HG03457 (cell line): ENCODE results near the gene TNRC18.
"Not testable (repeated sequence)": the region's sequence is repeated elsewhere in the genome, so short reads cannot be mapped to it uniquely, and the experiment has no call there.

ENCODE experiments used
- ATAC-seq: cut with Tn5 transposase; IDR thresholded peaks from one replicate; pipeline ENCODE4 v1.9.1; 2021; ENCODE audit warnings: moderate number of reproducible peaks; ENCODE audit not compliant: unreplicated experiment

The TNRC18 gene, protein sequence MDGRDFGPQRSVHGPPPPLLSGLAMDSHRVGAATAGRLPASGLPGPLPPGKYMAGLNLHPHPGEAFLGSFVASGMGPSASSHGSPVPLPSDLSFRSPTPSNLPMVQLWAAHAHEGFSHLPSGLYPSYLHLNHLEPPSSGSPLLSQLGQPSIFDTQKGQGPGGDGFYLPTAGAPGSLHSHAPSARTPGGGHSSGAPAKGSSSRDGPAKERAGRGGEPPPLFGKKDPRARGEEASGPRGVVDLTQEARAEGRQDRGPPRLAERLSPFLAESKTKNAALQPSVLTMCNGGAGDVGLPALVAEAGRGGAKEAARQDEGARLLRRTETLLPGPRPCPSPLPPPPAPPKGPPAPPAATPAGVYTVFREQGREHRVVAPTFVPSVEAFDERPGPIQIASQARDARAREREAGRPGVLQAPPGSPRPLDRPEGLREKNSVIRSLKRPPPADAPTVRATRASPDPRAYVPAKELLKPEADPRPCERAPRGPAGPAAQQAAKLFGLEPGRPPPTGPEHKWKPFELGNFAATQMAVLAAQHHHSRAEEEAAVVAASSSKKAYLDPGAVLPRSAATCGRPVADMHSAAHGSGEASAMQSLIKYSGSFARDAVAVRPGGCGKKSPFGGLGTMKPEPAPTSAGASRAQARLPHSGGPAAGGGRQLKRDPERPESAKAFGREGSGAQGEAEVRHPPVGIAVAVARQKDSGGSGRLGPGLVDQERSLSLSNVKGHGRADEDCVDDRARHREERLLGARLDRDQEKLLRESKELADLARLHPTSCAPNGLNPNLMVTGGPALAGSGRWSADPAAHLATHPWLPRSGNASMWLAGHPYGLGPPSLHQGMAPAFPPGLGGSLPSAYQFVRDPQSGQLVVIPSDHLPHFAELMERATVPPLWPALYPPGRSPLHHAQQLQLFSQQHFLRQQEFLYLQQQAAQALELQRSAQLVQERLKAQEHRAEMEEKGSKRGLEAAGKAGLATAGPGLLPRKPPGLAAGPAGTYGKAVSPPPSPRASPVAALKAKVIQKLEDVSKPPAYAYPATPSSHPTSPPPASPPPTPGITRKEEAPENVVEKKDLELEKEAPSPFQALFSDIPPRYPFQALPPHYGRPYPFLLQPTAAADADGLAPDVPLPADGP (N-terminal part only)

DNA sequence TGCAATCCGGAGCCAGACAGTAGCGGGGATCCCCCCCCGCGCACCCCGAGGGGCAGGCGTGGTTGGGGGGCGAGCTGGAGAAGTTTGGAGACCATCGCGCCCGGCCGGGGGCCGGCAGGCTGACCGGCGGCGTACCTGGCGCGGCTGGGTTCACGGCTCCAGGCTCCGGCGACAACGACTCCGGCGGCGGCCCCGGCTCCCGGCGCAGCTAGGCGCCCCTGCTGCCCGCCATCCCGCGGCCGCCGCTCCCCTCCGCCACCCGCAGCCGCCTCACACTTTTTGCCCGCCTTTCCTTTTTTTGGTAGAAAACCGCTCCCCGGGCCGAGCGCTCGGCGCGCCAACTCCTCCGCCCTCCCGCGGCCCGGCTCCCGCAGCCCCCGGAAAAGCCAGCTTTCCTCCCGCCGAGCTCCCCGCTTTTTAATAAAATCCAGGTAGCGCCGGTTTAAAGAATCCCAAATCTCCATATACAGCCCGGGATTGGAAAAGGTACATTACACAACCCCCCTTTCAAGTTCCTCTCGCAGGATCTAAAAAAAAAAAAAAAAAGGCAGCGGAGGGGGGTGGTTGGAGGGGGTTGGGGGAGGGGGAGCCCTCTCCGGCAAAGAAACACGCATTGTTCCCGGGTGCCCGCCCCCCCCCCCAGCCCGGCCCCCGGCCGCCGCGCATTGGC, at the start of gene TNRC18:
TNRC18 (minus strand) TSS at position 529 of the 670 bp plus-strand sequence. CDS start 2,588 bp downstream, outside the sequence.
- ATAC-seq, result no peak

DNA sequence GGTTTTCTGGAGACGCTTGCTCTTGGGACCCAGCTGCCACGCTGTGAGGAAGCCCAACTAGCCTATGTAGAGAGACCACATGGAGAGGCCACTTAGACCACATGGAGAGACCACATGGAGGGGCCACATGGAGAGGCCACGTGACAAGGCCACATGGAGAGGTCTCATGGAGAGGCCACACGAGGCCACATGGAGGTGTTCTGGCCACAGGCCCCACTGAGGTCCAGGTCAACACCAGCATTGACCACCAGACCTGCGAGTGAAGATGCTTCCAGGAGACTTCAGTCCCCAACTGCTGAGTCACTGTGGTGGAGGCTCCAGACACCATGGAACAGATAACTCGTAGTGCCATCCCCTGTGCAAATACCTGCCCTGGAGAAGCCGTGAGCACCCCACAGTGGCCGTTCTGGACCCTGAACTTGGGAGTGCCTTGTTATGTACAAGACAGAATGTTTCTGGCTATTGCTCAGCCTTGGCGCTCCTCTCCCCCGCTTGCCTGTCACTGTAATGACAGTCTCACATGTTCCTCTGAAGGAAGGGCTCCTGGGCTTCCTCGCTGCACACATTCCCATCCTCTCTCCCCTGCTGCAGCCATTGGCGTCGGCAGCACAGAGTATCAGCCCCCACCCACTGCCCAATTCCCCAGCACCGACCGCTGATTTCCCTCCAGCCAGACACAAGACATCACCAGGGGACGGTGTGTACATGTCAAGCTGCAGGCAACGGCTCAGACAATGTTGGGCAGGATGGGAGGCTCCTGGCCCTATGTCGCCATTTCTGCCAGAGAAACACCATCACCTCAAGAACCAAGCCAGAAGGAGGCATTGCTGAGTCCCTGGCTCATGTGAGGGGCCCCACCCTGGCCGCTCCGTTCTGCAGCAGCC, 49.0 kb upstream of the TNRC18 start:
- no peak for ATAC-seq

DNA sequence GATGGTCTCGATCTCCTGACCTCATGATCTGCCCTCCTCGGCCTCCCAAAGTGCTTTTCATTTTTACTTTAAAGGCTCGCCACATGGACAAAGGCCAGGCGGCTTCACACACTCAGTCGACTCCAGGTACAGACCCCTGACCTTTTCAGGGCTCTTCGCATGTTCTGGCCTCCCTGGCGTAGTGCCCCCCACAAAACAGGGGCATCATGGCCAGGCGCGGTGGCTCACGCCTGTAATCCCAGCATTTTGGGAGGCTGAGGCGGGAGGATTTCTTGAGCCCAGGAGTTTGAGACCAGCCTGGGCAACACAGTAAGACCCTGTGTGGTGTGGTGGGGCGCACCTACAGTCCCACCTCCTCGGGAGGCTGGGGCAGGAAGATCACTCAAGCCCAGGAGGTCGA, 48.0 kb upstream of the TNRC18 start:
- ATAC-seq, result not testable (repeated sequence)

DNA sequence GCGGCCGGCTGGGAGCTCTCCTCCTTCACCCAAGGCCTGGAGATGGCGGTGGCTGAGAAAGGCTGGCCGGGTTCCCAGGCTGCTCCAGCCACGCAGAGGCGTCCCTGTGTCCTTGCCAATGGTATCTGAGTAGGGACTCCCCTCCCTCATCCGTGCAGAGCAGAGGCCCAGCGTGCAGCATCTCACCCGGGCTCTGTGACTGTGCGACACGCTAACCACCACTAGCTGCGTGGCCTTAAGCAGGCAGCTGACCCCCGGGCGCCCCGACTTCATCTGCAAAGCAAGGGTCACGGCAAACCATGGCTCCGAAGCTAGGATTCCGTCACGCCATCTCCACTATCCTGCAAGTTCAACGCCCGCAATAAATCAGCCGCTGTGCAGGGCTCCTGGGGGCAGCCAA, 47.2 kb upstream of the TNRC18 start:
- ATAC-seq, result no peak

DNA sequence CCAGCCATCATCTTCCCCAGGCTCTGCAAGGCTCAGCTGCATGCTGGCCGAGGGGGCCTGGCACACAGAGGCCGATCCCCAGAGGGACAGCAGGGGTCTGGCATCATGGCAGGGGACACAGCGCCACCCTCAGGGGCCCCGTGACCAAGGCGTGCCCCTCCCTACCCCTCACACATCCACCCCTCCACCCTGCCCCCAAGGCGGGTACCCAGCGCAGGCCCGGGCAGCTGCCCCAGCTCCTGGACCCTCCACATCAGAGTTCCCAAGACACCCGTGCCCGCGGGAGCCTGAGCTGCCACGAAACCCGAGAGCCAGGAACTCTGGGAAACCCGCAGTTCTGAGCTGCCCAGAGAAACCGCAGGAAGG, 46.5 kb upstream of the TNRC18 start:
- no peak for ATAC-seq

DNA sequence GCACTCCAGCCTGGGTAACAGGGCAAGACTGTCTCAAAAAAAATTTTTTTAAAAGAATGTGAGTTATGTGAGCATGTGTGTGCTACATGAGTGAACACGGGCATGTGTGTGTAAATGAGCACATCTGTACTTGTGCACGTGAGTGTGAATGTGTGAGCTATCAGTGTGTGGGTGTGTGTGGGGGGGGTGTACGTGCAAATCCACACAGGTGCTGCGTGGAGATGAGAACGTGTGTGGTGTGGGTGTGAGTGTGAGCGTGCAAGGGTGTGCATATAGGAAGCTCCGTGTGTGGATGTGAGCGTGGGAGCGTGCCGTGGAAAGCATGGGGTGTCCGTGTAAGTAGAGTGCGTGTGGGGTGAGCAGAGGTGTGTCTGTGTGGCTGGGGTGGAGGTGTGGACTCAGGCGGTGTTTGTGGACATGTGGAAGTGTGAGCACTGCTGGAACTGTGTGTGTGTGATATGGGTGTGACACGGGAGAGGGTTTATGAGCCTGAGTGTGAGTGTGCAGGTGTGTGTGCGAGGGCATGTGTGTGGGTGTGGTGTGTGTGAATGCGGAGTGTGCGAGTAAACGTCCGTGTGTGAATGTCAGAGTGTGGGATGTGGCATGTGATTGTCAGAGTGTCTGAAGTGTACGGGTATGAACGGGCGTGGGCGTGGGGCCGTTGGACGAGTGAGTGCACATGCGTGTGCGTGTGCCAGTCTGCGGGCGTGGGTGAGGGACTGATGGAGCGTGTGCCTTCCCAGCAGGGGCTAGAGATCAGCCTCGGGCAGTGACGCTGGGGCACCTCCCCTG, 45.9 kb upstream of the TNRC18 start:
- ATAC-seq, result no peak

DNA sequence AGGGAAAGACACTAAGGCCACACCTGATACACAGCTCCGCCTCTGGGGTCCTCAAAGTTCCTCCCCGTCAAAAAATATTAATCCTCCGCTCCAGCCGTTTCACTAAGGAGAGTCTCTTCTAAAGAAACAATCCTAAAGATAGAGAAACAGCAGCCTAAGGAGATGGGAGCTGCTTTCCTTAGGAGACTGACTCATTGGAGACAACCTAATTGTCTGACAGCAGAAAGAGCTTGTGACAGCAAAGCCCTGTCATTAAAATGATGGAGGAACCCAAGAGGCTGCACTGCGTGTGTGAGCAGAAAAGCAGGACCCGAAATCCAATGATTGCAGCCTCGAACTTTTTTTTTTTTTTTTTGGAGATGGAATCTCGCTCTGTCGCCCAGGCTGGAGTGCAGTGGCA, 44.0 kb upstream of the TNRC18 start:
- ATAC-seq, result no peak

DNA sequence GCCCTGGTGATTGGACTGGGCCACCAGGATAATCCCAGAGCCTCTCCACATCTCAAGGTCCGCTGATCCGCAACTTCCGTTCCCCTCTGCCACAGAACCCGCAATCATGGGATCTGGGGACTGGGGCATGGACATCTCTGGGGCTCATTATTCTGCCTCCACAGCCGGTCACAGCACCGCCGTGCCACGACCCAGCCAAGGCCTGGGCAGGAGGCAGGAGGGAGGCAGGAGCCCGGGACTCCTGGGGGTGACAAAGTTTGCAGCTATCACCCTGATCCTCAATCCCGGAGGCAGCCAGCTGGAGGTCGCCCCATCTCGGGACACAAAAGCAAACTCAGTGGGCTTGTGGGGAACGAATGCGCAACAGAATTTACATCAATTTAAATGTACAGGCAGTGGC, 42.9 kb upstream of the TNRC18 start:
- no peak for ATAC-seq

DNA sequence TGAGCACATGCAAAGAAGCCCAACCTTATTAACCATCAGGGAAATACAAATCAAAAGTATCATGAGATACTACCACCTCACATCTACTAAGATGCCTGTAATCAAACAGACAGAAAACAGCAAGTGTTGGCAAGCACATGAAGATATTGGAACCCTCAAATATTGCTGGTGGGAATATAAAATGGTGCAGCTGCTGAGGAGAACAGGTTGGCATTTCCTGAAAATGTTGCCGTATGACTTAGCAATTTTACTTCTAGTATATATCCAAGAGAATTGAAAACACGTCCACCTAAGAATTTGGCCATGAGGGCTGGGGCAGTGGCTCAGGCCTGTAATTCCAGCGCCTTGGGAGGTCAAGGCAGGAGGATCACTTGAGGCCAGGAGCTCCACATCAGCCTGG, 39.4 kb upstream of the TNRC18 start:
- no peak for ATAC-seq

DNA sequence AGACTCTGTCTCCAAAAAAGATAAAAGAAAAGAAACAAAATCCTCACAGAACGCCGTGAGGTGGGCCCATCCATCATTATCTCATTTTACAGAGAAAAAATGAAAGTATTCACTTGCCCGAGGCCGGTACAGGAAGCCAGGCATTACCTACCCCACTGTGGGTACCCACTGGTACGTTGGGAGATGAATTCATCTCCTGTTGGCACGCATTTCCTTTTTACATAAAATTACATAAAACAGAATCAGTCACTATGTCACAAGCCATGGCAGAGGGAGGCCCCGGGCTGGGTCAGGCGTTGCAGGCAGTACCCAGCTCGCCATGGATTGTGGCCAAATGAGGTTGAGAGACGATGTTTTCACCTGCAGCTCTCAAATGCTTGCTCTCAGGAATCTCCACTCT, 38.6 kb upstream of the TNRC18 start:
- no peak for ATAC-seq

DNA sequence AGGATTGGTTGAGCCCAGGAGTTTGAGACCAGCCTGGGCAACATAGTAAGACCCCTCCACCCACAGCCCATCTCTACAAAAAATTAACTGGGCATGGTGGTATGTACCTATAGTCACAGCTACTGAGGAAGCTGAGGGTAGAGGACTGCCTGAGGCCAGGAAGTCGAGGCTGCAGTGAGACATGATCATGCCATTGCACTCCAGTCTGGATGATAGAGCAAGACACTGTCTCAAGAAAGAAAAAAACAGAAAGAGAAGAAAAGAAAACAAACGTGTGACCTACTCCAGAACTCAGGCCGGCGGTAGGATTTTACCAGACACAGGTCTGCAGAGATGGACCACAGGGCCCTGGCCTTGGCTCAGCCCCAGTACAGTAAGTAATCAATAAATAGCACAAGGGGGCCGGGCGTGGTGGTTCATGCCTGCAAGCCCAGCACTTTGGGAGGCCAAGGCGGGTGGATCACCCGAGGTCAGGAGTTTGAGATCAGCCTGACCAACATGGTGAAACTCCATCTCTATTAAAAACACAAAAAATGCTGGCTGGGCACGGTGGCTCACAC, 35.4 kb upstream of the TNRC18 start:
- ATAC-seq, result no peak

DNA sequence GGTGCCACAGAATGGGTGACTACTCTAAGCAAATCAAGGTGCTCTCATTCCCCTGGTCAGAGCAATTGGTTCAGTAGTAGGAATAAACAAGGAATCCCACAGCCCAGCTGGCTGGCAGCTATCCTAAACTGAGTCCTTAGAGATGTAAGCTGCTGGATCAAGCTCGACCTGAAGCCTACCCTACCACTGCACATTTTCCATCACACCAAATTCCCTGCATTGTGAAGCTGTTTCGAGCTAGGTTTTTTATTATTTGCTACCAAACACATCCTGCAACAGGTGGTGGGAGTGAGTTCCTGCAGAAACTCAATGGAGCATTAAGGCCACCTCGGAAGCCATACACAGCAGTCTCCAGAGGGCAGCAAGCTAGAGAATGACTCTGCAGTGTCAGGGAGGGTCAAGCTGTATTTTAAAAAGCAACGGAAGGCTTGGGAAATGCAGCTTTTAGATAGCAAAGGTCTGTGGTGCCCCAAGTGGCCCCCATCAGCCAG, 33.7 kb upstream of the TNRC18 start:
- ATAC-seq, result no peak

DNA sequence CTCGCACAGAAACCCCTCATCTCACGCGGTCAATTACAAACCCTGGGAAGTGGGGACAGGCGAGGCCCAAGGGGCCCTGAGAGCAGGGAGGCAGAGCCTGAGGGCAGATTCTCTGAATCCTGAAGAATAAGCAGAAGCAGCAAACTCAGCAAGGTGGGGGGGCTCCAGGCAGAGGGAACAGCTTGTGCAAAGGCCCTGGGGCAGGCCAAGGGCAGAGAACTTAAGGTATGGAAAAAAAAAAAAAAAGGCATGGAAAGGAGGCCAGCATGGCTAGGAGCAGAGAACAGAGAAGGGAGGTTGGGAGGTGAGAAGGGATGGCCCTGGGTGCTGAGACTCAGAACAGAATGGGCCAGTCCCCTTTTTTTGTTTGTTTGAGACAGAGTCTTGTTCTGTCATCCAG, 32.8 kb upstream of the TNRC18 start:
- ATAC-seq, result no peak

DNA sequence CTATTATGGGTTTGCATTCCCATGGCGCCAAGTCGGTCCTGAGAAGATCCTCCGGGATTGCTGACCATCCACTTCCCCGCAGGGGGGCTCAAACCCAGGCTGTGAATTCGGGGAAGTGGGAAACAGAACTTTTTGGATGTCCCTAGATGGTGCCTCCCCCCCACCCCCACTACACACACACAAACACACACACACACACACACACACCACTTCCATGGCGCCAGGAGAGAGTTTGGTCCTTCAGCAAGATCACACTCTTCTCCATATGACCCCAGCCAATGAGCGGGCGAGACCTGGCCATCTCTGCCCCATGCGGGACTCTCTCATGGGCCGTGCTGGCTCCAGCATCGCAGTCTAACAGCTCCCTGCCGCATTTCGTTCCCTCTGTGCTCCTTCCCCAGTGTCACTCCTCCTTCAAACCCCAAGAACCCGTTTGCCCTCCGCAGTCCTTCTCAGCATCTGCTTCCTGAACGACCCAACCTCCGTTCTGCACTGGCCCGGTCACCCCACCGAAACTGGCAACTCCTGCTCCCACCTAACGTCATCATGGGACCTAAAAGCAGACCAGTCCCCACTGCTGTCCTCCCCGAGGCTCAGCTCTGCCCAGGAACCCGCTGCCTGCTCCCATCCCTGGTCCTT, 32.1 kb upstream of the TNRC18 start:
- ATAC-seq, result no peak

DNA sequence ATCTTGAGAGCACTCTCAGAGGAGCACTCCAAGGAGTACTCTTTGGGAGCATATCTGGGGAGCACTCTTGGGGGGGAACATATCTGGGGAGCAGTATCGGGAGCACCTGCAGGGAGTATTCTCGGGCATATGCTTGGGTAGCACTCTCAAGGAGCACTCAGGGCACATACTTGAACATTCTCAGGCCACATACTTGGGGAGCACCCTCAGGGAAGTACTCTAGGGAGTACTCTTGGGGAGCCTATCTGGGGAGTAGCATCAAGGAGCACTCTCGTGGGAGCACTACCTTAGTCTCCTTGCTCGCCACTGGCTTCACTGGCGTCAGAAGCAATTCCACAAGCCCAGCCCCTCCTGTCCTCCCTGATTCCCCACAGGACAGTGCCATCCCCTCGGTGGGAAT, 31.5 kb upstream of the TNRC18 start:
- ATAC-seq, result no peak

DNA sequence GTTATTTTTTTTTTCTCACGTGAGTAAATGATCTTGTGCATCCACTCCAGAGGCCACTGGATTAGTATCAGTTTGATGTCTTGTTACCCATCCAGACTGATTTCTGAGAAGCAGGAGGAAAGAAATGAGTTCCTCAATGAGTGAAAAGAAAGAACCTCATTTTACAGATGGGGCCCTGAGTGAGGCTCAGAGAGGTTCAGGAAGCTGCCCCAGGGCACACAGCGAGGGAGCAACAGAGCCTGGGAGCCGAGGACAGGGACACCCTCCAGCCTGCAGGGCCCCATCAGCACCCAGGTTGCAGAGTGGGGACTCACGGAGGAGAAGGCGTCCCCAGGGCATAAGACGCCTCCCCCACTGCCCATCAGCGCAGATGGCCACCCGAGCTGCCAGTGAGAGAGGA, 30.9 kb upstream of the TNRC18 start:
- no peak for ATAC-seq

DNA sequence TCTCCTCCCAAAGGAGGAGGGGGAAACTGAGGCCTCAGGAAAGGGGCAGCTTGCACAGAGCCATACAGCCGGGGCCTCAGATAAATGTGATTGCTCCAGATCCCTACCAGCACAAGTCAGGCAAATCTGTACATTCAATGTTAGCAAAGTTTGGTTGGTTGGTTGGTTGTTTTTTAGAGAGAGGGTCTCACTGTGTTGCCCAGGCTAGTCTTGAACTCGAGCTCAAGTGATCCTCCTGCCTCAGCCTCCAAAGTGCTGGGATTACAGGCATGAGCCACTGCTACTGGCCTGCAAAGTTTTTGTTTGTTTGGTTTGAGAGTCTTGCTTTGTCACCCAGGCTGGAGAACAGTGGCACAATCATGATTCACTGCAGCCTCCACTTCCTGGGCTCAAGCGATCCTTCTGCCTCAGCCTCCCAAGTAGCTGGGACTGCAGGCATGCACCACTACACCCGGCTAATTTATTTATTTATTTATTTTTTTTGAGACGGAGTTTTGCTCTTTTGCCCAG, 30.0 kb upstream of the TNRC18 start:
- ATAC-seq, result no peak

DNA sequence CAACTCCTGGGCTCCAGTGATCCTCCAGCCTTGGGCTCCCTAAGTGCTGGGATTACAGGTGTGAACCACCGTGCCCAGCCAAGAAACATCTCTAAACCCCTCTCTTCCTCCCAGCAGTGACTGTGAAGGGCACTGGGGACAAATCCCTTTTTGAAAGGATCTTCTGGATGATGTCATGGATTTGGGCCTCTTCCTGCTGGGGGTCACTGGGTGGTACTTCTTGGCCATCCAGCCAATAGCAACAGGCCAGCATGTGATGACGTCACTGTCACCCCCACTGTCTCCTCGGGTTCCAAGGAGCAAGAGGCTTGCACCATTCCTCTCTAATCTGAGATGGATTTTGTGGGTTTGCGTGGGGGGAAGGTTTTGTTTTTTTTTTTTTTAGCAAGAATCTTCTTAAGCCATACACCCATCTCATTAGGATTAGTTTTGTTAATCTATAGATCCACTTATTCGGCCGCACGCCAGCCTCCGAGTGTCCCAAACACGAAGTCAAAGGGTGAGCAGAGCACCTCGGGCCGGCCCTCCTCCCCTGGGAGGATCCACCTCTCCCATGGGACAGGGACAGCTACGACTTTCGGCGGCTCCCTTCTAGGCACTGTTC, 29.4 kb upstream of the TNRC18 start:
- ATAC-seq, result no peak
